ENCODE data around the gene KRT76. TPM values are rescaled to one million over a fixed set of nuclear protein-coding genes. Genes with fewer than 3 reads are reported as not detected.
A peak's percentile ranks its signal among the peaks of the same experiment; 100 is the strongest.

The KRT76 gene
- total RNA-seq, 1 donor from 2014 or later, result not detected

DNA sequence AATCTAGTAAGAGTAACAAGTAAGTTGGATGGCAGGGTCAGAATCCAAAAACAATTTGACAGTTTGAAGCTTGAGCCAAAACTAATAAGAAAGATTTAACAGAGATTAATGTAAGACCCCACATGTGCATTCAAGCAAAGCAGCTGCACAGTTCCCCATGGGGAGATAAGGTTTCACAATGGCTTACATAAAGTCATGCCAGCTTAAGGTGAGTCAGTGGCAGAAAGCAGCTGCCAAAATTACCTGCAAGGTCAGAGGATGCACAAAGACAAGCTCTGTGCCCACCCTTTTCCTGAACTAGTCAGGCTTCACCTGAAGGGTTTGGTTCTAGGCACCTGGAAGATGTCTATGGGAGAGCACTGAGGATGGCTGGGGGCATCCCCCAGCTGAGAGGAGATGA lies 37.2 kb downstream of the KRT76 start:
- intact Hi-C loops (cut with DNase I), result no loop called here

DNA sequence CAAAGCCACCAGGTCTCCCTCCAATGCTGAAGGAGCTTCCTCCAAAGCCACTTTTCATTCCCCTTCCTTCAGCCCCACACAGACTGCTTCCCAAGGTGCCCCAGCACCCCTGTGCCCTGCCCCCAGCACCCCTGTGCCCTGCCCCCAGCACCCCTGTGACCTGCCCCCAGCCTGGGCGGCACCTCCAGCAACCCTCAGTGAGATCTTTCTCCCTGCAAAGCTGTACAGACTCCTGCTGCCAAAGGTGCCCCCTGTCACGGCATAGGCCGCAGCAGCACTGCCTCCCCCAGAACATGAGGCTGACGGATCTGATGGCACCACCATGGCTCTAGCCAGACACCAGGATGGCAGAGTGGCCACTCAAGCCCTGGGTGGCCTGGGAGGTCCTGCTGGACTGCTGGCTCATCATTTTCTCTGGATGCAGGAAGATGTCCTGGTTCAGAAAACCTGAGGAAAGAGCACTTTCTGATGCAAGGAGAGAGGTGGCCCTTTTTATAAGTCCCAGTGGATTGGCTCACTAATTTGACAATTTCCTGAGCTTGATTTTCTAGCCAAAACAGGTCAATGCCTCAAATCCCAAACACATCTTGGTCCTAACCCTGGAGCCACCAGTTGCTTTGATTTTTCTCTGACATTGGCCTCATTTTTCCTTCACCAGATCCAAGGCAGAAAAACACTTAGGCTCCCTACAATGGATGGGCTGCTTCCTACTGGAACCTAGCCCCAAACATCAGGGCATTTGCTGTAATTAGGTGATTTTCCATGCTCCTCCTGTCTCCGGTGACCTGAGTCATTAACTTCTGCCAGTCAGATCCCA lies 41.1 kb downstream of the KRT76 start:
- Histone ChIP-seq H3K4me1 (no peaks in the 10 kb centered on the region), H3K4me3 (no peak overlapping the region), H3K9me3 (no peaks in the 10 kb centered on the region), H3K27ac (no peak overlapping the region), H3K36me3 (no peaks in the 10 kb centered on the region), H3K27me3 (ENCODE audit: low read depth) (peaks cover 14% of the 10 kb centered on the region)
- ATAC-seq, result peak in 1 of 2 donors; percentile 30
- no peak for DNase-seq
- intact Hi-C loops (cut with DNase I), result no loop called here
- TF ChIP-seq, protein P1, sequence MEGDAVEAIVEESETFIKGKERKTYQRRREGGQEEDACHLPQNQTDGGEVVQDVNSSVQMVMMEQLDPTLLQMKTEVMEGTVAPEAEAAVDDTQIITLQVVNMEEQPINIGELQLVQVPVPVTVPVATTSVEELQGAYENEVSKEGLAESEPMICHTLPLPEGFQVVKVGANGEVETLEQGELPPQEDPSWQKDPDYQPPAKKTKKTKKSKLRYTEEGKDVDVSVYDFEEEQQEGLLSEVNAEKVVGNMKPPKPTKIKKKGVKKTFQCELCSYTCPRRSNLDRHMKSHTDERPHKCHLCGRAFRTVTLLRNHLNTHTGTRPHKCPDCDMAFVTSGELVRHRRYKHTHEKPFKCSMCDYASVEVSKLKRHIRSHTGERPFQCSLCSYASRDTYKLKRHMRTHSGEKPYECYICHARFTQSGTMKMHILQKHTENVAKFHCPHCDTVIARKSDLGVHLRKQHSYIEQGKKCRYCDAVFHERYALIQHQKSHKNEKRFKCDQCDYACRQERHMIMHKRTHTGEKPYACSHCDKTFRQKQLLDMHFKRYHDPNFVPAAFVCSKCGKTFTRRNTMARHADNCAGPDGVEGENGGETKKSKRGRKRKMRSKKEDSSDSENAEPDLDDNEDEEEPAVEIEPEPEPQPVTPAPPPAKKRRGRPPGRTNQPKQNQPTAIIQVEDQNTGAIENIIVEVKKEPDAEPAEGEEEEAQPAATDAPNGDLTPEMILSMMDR (IDR thresholded peaks at IDR 0.05), result no peak

More for the DNA sequence above, 37.2 kb downstream of the KRT76 start:
- Histone ChIP-seq H3K9me3 (no peaks in the 10 kb centered on the region), H3K36me3 (no peaks in the 10 kb centered on the region), H3K4me3 (no peak overlapping the region), H3K4me1 (no peaks in the 10 kb centered on the region), H3K27me3 (ENCODE audit: low read depth) (peaks cover 32% of the 10 kb centered on the region), H3K27ac (no peak overlapping the region)
- DNase-seq (no peak), ATAC-seq (no peak)
- TF ChIP-seq, protein P1 (IDR thresholded peaks at IDR 0.05), result no peak

DNA sequence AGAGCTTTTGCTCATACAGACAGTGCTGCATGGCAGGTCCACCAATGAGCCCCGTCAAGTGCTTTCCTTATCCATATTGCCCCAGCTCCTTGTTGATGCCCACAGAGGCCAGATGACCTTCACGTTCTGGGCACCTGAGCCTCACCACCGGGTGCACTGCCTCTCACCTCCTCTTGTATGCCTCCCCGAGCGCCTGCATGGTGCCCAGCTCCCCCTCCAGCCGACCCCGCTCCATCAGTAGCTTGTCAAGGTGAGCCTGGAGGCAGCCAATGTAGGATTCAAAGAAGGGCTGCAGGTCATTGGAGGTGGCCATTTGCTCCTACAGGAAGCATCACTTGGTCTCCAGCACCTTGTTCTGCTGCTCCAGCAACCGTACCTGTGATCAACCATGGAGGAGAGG lies 42.0 kb downstream of the KRT76 start:
- H3K9me3 ChIP-seq, result no peaks in the 10 kb centered on the region
- H3K27me3 ChIP-seq (ENCODE audit: low read depth), result peaks cover 14% of the 10 kb centered on the region
- no peaks in the 10 kb centered on the region for H3K4me1 ChIP-seq
- no peak overlapping the region for H3K27ac ChIP-seq
- H3K36me3 ChIP-seq, result no peaks in the 10 kb centered on the region
- no peak for DNase-seq
- H3K4me3 ChIP-seq, result no peak overlapping the region
- intact Hi-C loops (cut with DNase I), result no loop called here
- TF ChIP-seq, protein P1 (IDR thresholded peaks at IDR 0.05), result no peak
- ATAC-seq, result no peak

DNA sequence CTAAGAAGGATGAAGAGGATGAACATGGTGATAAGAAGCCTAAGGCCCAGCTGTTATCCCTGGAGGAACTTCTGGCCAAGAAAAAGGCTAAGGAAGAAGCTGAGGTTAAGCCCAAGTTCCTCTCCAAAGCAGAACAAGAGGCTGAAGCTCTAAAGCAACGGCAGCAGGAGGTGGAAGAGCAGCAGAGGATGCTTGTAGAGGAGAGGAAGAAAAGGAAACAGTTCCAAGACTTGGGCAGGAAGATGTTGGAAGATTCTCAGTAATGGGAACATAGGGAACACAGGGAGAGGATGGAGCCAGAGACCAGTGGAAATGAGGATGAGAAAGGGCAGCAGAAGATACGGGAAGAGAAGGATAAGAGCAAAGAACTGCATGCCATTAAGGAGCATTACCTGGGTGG lies 46.4 kb downstream of the KRT76 start:
- peaks cover 5% of the 10 kb centered on the region for H3K27me3 ChIP-seq (ENCODE audit: low read depth)

DNA sequence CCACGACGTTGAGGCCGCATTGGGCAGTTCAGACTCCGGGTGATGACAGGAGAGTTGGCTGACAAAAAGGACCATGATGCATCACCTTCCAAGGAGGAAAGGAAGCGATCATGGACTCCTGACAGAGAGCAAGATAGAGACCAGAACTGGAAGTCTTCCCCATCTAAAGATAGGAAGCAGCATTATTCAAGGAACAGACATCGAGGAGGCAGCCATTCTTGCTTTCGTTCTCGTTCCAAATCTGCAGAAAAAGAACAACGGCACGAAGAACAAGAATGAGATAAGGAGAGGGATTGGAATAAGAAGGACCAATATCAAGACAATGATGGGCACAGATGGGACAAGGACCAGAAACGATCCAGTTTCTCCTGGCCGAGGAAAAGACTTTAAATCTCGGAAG lies 46.8 kb downstream of the KRT76 start:
- intact Hi-C loops (cut with DNase I), result no loop called here
- no peak for ATAC-seq
- no peak overlapping the region for H3K27ac ChIP-seq
- no peak for DNase-seq
- H3K27me3 ChIP-seq (ENCODE audit: low read depth), result peaks cover 6% of the 10 kb centered on the region
- H3K9me3 ChIP-seq, result no peaks in the 10 kb centered on the region
- no peak overlapping the region for H3K4me3 ChIP-seq
- H3K36me3 ChIP-seq, result no peaks in the 10 kb centered on the region
- H3K4me1 ChIP-seq, result no peaks in the 10 kb centered on the region
- TF ChIP-seq, protein P1 (IDR thresholded peaks at IDR 0.05), result no peak

More for the DNA sequence above, 46.4 kb downstream of the KRT76 start:
- ATAC-seq, result no peak
- DNase-seq, result no peak
- no peaks in the 10 kb centered on the region for H3K4me1 ChIP-seq
- TF ChIP-seq, protein P1 (IDR thresholded peaks at IDR 0.05), result no peak
- H3K36me3 ChIP-seq, result no peaks in the 10 kb centered on the region
- no peaks in the 10 kb centered on the region for H3K9me3 ChIP-seq
- H3K4me3 ChIP-seq, result no peak overlapping the region
- intact Hi-C loops (cut with DNase I), result no loop called here
- H3K27ac ChIP-seq, result no peak overlapping the region

All from lower lobe of right lung (tissue), 2 donors.